IPS-18a (cell line): Measurements from ENCODE around the gene ZSWIM8.
"Not testable (repeated sequence)": the region's sequence is repeated elsewhere in the genome, so short reads cannot be mapped to it uniquely, and the experiment has no call there.

Experiments used
- H3K27ac ChIP-seq: one replicate; pipeline ENCODE4 v1.5.1; 2013; ENCODE audit warnings: low read length
- H3K27me3 ChIP-seq: one replicate; pipeline ENCODE4 v1.6.1; 2013; ENCODE audit warnings: mild to moderate bottlenecking, low read length; ENCODE audit not compliant: control insufficient read depth, insufficient read depth
- H3K36me3 ChIP-seq: one replicate; pipeline ENCODE4 v1.6.1; 2013; ENCODE audit warnings: low read depth, low read length; ENCODE audit not compliant: control insufficient read depth
- H3K4me1 ChIP-seq: one replicate; pipeline ENCODE4 v1.6.1; 2013; ENCODE audit warnings: low read depth, low read length; ENCODE audit not compliant: control insufficient read depth
- H3K4me3 ChIP-seq: one replicate; pipeline ENCODE4 v1.5.1; 2013; ENCODE audit warnings: low read length
- H3K9ac ChIP-seq: one replicate; pipeline ENCODE4 v1.6.1; 2013; ENCODE audit warnings: mild to moderate bottlenecking, low read length, moderate library complexity
- H3K9me3 ChIP-seq: one replicate; pipeline ENCODE4 v1.6.1; 2013; ENCODE audit warnings: low read depth, low read length; ENCODE audit not compliant: control insufficient read depth

The ZSWIM8 gene

GRCh38 chr10:73824146-73824725 lies 38.8 kb downstream of the ZSWIM8 start:
- Histone ChIP-seq H3K9me3 (no peaks in the 10 kb centered on the region), H3K27me3 (no peaks in the 10 kb centered on the region), H3K4me1 (no peaks in the 10 kb centered on the region), H3K4me3 (no peak overlapping the region), H3K9ac (no peak overlapping the region), H3K27ac (no peak overlapping the region), H3K36me3 (peaks cover 5% of the 10 kb centered on the region)

- no peak overlapping the region for H3K9ac ChIP-seq
- no peak overlapping the region for H3K27ac ChIP-seq
- H3K36me3 ChIP-seq, result peaks cover 5% of the 10 kb centered on the region
These were observed 42.1 kb downstream of the ZSWIM8 start for GRCh38 chr10:73827346-73828089.

GRCh38 chr10:73828161-73828560 lies 42.8 kb downstream of the ZSWIM8 start:
- no peak overlapping the region for H3K4me3 ChIP-seq
- H3K9ac ChIP-seq, result no peak overlapping the region
- no peaks in the 10 kb centered on the region for H3K4me1 ChIP-seq
- H3K27ac ChIP-seq, result no peak overlapping the region
- H3K27me3 ChIP-seq, result no peaks in the 10 kb centered on the region
- peaks cover 5% of the 10 kb centered on the region for H3K36me3 ChIP-seq
- H3K9me3 ChIP-seq, result no peaks in the 10 kb centered on the region

More at GRCh38 chr10:73827346-73828089, 42.1 kb downstream of the ZSWIM8 start:
- H3K4me1 ChIP-seq, result no peaks in the 10 kb centered on the region
- no peaks in the 10 kb centered on the region for H3K27me3 ChIP-seq
- H3K4me3 ChIP-seq, result no peak overlapping the region
- H3K9me3 ChIP-seq, result no peaks in the 10 kb centered on the region

DNA sequence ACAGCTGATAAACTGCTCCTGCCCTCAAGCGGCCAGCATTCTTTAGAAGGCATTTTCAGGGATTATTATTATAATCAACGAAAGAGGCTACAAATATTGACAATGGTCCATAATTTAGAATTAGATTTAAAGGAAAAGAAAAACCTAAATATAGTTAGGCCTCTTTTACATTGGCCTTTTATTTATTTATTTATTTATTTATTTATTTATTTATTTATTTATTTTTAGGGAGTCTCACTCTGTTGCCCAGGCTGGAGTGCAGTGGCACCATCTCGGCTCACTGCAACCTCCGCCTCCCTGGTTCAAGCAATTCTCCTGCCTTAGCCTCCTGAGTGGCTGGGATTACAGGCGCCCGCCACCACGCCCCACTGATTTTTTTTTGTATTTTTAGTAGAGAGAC lies 43.7 kb downstream of the ZSWIM8 start:
- not testable (repeated sequence) for H3K36me3 ChIP-seq, H3K27me3 ChIP-seq, H3K4me1 ChIP-seq, H3K9ac ChIP-seq, H3K9me3 ChIP-seq, H3K4me3 ChIP-seq, H3K27ac ChIP-seq

DNA sequence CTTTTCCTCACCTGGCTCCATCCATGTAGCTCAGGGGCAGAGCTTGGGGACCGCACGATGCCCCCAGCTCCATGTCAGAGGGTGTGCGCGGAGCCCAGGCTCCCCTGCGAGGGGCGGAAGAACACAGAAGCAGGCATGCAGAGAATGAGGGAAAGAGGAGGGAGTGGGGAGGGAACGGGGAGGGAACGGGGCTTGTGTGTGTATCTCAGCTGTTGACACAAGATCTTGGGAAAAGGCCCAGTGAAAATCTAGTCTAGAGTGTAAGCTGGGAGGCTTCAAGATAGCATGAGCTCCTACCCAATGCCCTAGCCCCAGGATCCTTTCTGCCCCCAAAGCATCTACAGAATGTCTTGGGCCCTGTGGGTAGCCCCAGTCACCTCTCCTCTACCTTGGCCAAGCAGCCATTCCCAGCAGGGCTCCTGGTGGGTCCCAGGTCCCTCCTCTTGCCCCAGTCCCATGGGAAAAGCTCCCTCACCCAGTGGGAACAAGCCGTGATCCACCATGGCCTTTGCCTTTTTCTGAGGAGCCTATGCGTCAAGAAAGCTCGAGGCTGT lies 51.1 kb downstream of the ZSWIM8 start:
- Histone ChIP-seq H3K4me3 (no peak overlapping the region), H3K27ac (no peak overlapping the region), H3K36me3 (peaks cover 14% of the 10 kb centered on the region), H3K27me3 (no peaks in the 10 kb centered on the region), H3K9ac (no peak overlapping the region), H3K9me3 (no peaks in the 10 kb centered on the region), H3K4me1 (no peaks in the 10 kb centered on the region)

DNA sequence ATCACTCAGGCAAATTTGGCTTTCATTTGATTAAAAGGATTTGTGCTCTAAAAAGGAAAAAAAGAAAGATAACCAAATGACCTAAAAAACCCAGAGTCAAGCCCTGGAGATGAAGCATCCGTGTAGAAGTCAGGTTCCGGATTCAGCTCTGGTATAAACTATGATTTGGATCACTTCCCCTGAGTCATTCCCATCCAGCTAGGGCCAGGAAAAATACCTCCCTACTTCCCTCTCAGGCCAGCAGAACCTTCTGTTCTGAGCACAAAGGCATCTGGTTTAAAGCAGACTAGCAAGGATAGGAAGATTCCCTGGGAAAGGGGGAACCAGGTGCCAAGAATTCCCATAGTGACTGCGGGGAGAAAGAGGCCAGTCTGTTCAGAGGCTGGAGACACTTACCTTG lies 51.7 kb downstream of the ZSWIM8 start:
- no peaks in the 10 kb centered on the region for H3K9me3 ChIP-seq
- no peak overlapping the region for H3K4me3 ChIP-seq
- H3K27me3 ChIP-seq, result no peaks in the 10 kb centered on the region
- no peak overlapping the region for H3K27ac ChIP-seq
- H3K4me1 ChIP-seq, result no peaks in the 10 kb centered on the region
- H3K36me3 ChIP-seq, result peaks cover 19% of the 10 kb centered on the region
- no peak overlapping the region for H3K9ac ChIP-seq

DNA sequence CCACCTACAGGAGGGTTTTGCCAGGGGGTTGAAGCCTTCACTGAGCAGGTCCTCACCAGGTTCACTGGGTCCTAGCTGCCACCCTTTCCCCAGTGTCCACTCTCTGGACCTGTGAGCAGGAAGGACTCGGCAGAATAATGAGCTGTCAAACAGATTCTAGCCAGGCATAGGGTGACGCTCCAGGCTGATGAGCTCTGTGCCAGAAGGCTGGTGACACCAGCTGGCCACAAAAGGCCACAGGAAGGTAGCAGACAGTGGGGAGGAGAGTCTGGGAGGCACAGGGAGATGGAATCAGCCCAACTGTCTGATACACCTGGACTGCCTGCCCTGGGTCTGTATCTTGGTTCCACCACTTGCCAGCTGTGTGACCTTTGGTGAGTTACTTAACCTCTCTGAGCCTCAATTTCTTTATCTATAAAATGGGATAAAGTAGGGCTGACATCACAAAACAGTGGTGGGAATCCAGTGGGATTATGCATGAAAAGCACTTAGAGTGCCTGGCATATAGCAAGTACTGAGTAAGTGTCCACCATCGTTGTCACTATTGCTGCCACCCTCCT lies 52.7 kb downstream of the ZSWIM8 start:
- no peaks in the 10 kb centered on the region for H3K4me1 ChIP-seq
- H3K4me3 ChIP-seq, result no peak overlapping the region
- no peak overlapping the region for H3K9ac ChIP-seq
- H3K9me3 ChIP-seq, result no peaks in the 10 kb centered on the region
- peaks cover 25% of the 10 kb centered on the region for H3K36me3 ChIP-seq
- no peaks in the 10 kb centered on the region for H3K27me3 ChIP-seq
- no peak overlapping the region for H3K27ac ChIP-seq

- Histone ChIP-seq H3K4me3 (no peak overlapping the region), H3K27ac (no peak overlapping the region), H3K4me1 (no peaks in the 10 kb centered on the region), H3K9me3 (no peaks in the 10 kb centered on the region), H3K9ac (no peak overlapping the region), H3K27me3 (no peaks in the 10 kb centered on the region), H3K36me3 (peaks cover 25% of the 10 kb centered on the region)
These were observed 53.4 kb downstream of the ZSWIM8 start for GRCh38 chr10:73838827-73839226.

- H3K9me3 ChIP-seq, result no peaks in the 10 kb centered on the region
- no peaks in the 10 kb centered on the region for H3K27me3 ChIP-seq
- H3K9ac ChIP-seq, result no peak overlapping the region
- H3K36me3 ChIP-seq, result peaks cover 25% of the 10 kb centered on the region
- no peak overlapping the region for H3K4me3 ChIP-seq
- no peak overlapping the region for H3K27ac ChIP-seq
- H3K4me1 ChIP-seq, result no peaks in the 10 kb centered on the region
These were observed 54.0 kb downstream of the ZSWIM8 start for GRCh38 chr10:73839276-73839966.

DNA sequence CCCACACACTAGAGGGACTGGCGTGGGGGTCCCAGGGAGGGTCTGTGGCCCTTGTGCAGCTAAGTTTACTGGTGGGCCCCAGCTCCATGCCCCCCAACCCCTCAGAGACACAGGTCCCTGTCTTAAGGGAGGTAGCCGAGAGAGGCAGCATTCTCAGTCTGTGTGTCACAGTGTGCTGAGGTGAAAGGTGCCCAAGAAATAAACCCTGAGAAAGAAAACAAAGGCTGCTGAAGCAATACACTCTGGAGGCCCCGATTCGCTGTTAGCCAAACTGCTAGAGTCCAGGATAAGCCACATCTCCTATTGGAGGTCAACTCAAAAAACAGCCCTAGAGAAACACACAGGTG lies 54.6 kb downstream of the ZSWIM8 start:
- Histone ChIP-seq H3K36me3 (peaks cover 25% of the 10 kb centered on the region), H3K27me3 (no peaks in the 10 kb centered on the region), H3K4me3 (no peak overlapping the region), H3K27ac (no peak overlapping the region), H3K4me1 (no peaks in the 10 kb centered on the region), H3K9ac (no peak overlapping the region), H3K9me3 (no peaks in the 10 kb centered on the region)

DNA sequence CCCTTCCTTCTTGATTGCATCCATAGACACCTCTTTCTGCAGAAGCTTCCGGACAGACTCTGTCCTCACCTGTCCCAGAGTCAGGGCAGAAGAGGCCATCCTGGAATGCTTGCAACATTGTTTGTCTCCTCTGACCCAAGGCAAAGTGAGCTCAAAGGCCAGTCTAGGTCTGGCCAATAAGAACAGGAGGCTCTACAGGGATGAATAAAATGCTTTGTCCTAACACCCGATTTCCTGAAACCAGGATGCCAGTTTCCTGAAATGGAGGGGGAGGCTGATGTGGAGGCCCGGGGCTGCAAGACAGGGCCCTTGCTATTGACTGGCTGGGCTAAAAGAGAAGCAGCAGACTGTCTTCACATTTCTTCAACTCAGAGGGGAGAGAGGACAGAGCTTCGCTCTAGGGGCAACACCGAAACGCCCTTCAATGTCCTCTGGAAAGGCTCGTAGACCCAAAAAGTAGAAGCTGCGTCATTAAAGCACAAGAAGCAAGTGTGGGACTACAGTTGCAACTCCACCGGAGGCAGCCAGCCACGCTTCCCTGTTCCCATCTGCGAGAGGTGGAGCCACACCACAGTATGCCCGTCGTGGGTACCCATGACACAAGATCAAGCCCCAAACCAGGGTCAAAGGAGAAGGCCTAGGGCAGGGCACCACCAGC lies 55.1 kb downstream of the ZSWIM8 start:
- Histone ChIP-seq H3K9me3 (no peaks in the 10 kb centered on the region), H3K36me3 (peaks cover 25% of the 10 kb centered on the region), H3K4me1 (no peaks in the 10 kb centered on the region), H3K27ac (no peak overlapping the region), H3K4me3 (no peak overlapping the region), H3K27me3 (no peaks in the 10 kb centered on the region), H3K9ac (no peak overlapping the region)
